HepG2 (cell line): ENCODE data around the gene RPTOR. TPM values are rescaled to one million over a fixed set of nuclear protein-coding genes. Genes with fewer than 3 reads are reported as not detected.

Experiments used
- ATAC-seq: fragments of 200-7000 bp; cut with Tn5 transposase; 3 replicates; pipeline ENCODE4 v1.9.1; 2020; ENCODE audit warnings: mild to moderate bottlenecking, moderate library complexity
- BruUV-seq: library from RNA; stranded (reverse); fragments of 400-500 nt; replicated peaks from 2 replicates; lab custom pipeline; 2021; lab: Mats Ljungman, UMichigan
- CTCF ChIA-PET: fragments of 300-600 bp; formaldehyde crosslinking; extraction: SDS; loops from one replicate; lab custom pipeline; 2021; ENCODE audit warnings: low total read pairs, inconsistent platforms, low intra/inter-chr PET ratio; lab: Yijun Ruan, JAX
- POLR2A ChIA-PET: fragments of 350-600 bp; sonication (Branson Sonifier 250); formaldehyde crosslinking; loops from one replicate; lab custom pipeline; 2020; ENCODE audit warnings: antibody characterized with exemption, inconsistent platforms; lab: Yijun Ruan, JAX
- DNase-seq: peaks from one replicate; pipeline ENCODE4 v3.0.0-alpha.2; 2015; ENCODE audit warnings: low spot score
- FAIRE-seq: peaks from 3 replicates; lab custom pipeline; 2011; peaks lifted over from hg19 to GRCh38; lab: Jason Lieb, UNC
- H2AFZ ChIP-seq: one replicate; pipeline ENCODE4 v1.6.1; 2011; ENCODE audit warnings: low read length, inconsistent platforms
- H3K27ac ChIP-seq: fragments of 300-600 bp; 3 replicates; pipeline ENCODE4 v1.8.0; 2011; ENCODE audit warnings: mixed run types, mild to moderate bottlenecking, mixed read lengths, low read length, inconsistent platforms; ENCODE audit not compliant: insufficient read depth; ENCODE audit errors: extremely low read length
- H3K27me3 ChIP-seq, 2 experiments: fragments of 200-600 bp in 1 of 2; 2 replicates in 1 of 2; 3 replicates in 1 of 2; pipeline versions ENCODE4 v1.6.0 to v1.8.0; 2011; ENCODE audit warnings: low read length in 2 of 2, mild to moderate bottlenecking in 2 of 2, moderate library complexity in 2 of 2, inconsistent platforms in 1 of 2; ENCODE audit not compliant: insufficient read depth in 2 of 2, control insufficient read depth in 1 of 2
- H3K36me3 ChIP-seq, 2 experiments: fragments of 200-600 bp in 1 of 2; replicated peaks in 1 of 2; 2 replicates in 1 of 2; 3 replicates in 1 of 2; pipeline versions ENCODE4 v1.5.1 to v1.8.0; 2011; ENCODE audit warnings: low read length in 2 of 2, inconsistent platforms in 1 of 2; ENCODE audit not compliant: insufficient read depth in 2 of 2, control insufficient read depth in 1 of 2
- H3K4me1 ChIP-seq: 2 replicates; pipeline ENCODE4 v1.5.1; 2012; ENCODE audit warnings: low read length, inconsistent platforms; ENCODE audit not compliant: insufficient read depth
- H3K4me2 ChIP-seq: 2 replicates; pipeline ENCODE4 v1.6.0; 2011; ENCODE audit warnings: low read depth, low read length, inconsistent platforms
- H3K4me3 ChIP-seq, 3 experiments: fragments of 200-600 bp in 1 of 3; sonication (generic), shearing (Covaris generic) in 1 of 3; replicated peaks in 1 of 3; 2 replicates each; pipeline ENCODE4 v1.5.1; 2011 to 2016; ENCODE audit warnings: low read length in 3 of 3, inconsistent platforms in 2 of 3, low read depth in 2 of 3, mild to moderate bottlenecking in 2 of 3, control low read depth in 1 of 3, mixed read lengths in 1 of 3; ENCODE audit not compliant: insufficient read depth in 1 of 3
- H3K79me2 ChIP-seq: one replicate; pipeline ENCODE4 v1.6.1; 2011; ENCODE audit warnings: low read length, inconsistent platforms; ENCODE audit not compliant: insufficient read depth
- H3K9ac ChIP-seq: 2 replicates; pipeline ENCODE4 v1.6.0; 2011; ENCODE audit warnings: mild to moderate bottlenecking, low read depth, low read length, inconsistent platforms; ENCODE audit not compliant: insufficient read depth
- H3K9me3 ChIP-seq: 2 replicates; pipeline ENCODE4 v1.5.1; 2012; ENCODE audit warnings: mild to moderate bottlenecking, low read length
- H4K20me1 ChIP-seq: 2 replicates; pipeline ENCODE4 v1.6.0; 2011; ENCODE audit warnings: inconsistent platforms, mild to moderate bottlenecking, low read length, moderate library complexity; ENCODE audit not compliant: insufficient read depth
- AGO2 ChIP-seq: fragments of 200-400 bp; formaldehyde crosslinking; optimal IDR thresholded peaks from 2 replicates; pipeline ENCODE3; 2017; ENCODE audit warnings: mild to moderate bottlenecking, low read depth, low read length, moderate library complexity
- HINFP ChIP-seq: sonication (generic); formaldehyde crosslinking; IDR thresholded peaks from 2 replicates; pipeline ENCODE4 v1.4.0; 2020; ENCODE audit warnings: low read depth, mild to moderate bottlenecking, missing genetic modification reagents
- REST ChIP-seq, 2 experiments: IDR thresholded peaks; 2 replicates each; pipeline ENCODE4 v1.6.1; 2011 to 2012; ENCODE audit warnings: low read length in 2 of 2, borderline replicate concordance in 1 of 2, low read depth in 1 of 2, mild to moderate bottlenecking in 1 of 2, moderate library complexity in 1 of 2
- WGBS: methylation state at CpG from one replicate; pipeline ENCODE4 v1.1.6; 2017; ENCODE audit warnings: low lambda C conversion rate; 5-methylcytosine and 5-hydroxymethylcytosine counted together
- in situ Hi-C: cut with HindIII; loops from 2 replicates; pipeline ENCODE4 v1.10.0; 2017; ENCODE audit warnings: low pct_unique_long_range_greater_than_20kb; ENCODE audit not compliant: extremely low pct_ligation_motif_present
- intact Hi-C: fragments of 100-400 bp; cut with micrococcal nuclease; formaldehyde crosslinking; loops from one replicate; pipeline ENCODE4 v1.10.0; 2022; ENCODE audit not compliant: unreplicated experiment
- polyA plus RNA-seq, 8 experiments: library from polyadenylated mRNA; depleted of rRNA in 3 of 8; stranded (reverse) in 7 of 8; unstranded in 1 of 8; fragments of >200 nt; fragmentation: Illumina TruSeq in 4 of 8; extraction: Trizol in 4 of 8; gene quantifications; 2 replicates each; pipeline versions ENCODE4 v1.2.1 to v1.2.3, GENCODE V29; 2011 to 2016; ENCODE audit warnings: low read depth in 4 of 8, missing spikeins in 1 of 8, mixed read lengths in 1 of 8; ENCODE audit not compliant: insufficient read depth in 1 of 8
- total RNA-seq, 5 experiments: library from RNA; depleted of rRNA; stranded (reverse); fragments of >200 nt; fragmentation: Illumina TruSeq; extraction: Trizol; gene quantifications; 2 replicates each; pipeline ENCODE4 v1.2.3, GENCODE V29; 2016; ENCODE audit warnings: low read depth in 1 of 5

RPTOR gene
- total and polyA plus RNA-seq, 2 of the 13 experiments (the other 11 are each of a cell fraction or from before 2014, with no cell fraction given), result 6.6 to 25.3 TPM

GRCh38 chr17:80939151-80940145 lies 394.8 kb downstream of the RPTOR start:
- Histone ChIP-seq H4K20me1 (no peaks in the 10 kb centered on the region), H3K4me1 (no peaks in the 10 kb centered on the region; the same call in 1 of the 2 replicates), H3K9me3 (no peaks in the 10 kb centered on the region), H3K27me3 (no peaks in the 10 kb centered on the region), H3K9ac (no peak overlapping the region), H3K4me2 (no peak overlapping the region), H3K27ac (no peak overlapping the region), H3K79me2 (no peaks in the 10 kb centered on the region), H3K36me3 (peaks cover 11 to 20% of the 10 kb centered on the region in 2 experiments; a peak in 4 of 5 replicates), H2AFZ (no peak overlapping the region), H3K4me3 (no peak overlapping the region)
- DNase-seq (no peak), ATAC-seq (no peak), FAIRE-seq (no peak)
- TF ChIP-seq REST (IDR thresholded peaks at IDR 0.05; ENCODE audit: borderline replicate concordance in 1 of 2, low read depth in 1 of 2, low read length in 2 of 2) (no peak), AGO2 (peak; percentile 17), HINFP (CRISPR knock-in tag) (no peak)
- in situ Hi-C loops, result no loop called here
- BruUV-seq, result no TSS peak
- 97% methylated on average over 27 of the region's 27 CpGs for WGBS
- CTCF ChIA-PET, result no interaction called here
- intact Hi-C loops, result no loop called here
- POLR2A ChIA-PET, result no interaction called here
